Endothelial cell of umbilical vein (primary cell): ENCODE results near the gene DGKH. TPM values are rescaled to one million over a fixed set of nuclear protein-coding genes. Genes with fewer than 3 reads are reported as not detected.

Experiments used
- BruUV-seq: library from RNA; stranded (reverse); fragments of 400-500 nt; replicated peaks from 2 replicates; lab custom pipeline; 2021; lab: Mats Ljungman, UMichigan
- CTCF ChIA-PET: fragments of 300-600, 350-600 bp; sonication (Branson Sonifier 250); formaldehyde crosslinking; loops from one replicate; lab custom pipeline; 2021; ENCODE audit warnings: antibody characterized with exemption, inconsistent platforms; lab: Charles Lee
- POLR2A ChIA-PET: fragments of 300-600, 350-600 bp; sonication (Branson Sonifier 250); formaldehyde crosslinking; loops from one replicate; lab custom pipeline; 2021; ENCODE audit warnings: antibody characterized with exemption, inconsistent platforms; lab: Charles Lee
- DNase-seq: peaks from one replicate; pipeline ENCODE4 v3.0.0-alpha.2; 2011; ENCODE audit warnings: low read depth, low spot score
- FAIRE-seq: peaks from 2 replicates; lab custom pipeline; 2011; peaks lifted over from hg19 to GRCh38; lab: Jason Lieb, UNC
- H2AFZ ChIP-seq: 2 replicates; pipeline ENCODE4 v1.6.0; 2012; ENCODE audit warnings: low read depth, low read length, control low read depth, inconsistent platforms
- H3K27ac ChIP-seq: 2 replicates; pipeline ENCODE4 v1.5.1; 2011; ENCODE audit warnings: low read depth, mild to moderate bottlenecking, control low read depth, low read length, moderate library complexity; ENCODE audit not compliant: insufficient read depth
- H3K27me3 ChIP-seq, 2 experiments: 2 replicates each; pipeline versions ENCODE4 v1.6.0 to v1.6.1; 2011; ENCODE audit warnings: low read length in 2 of 2, mixed read lengths in 1 of 2; ENCODE audit not compliant: control insufficient read depth in 2 of 2, insufficient read depth in 2 of 2
- H3K36me3 ChIP-seq, 2 experiments: 2 replicates in 1 of 2; 3 replicates in 1 of 2; pipeline ENCODE4 v1.5.1; 2011; ENCODE audit warnings: low read length in 2 of 2, mild to moderate bottlenecking in 1 of 2, moderate library complexity in 1 of 2; ENCODE audit not compliant: control insufficient read depth in 2 of 2, insufficient read depth in 2 of 2; ENCODE audit errors: extremely low read depth in 1 of 2
- H3K4me1 ChIP-seq: 3 replicates; pipeline ENCODE4 v1.5.1; 2011; ENCODE audit warnings: mild to moderate bottlenecking, low read length; ENCODE audit not compliant: control insufficient read depth, insufficient read depth; ENCODE audit errors: extremely low read depth
- H3K4me2 ChIP-seq: 2 replicates; pipeline ENCODE4 v1.6.1; 2011; ENCODE audit warnings: low read length, control low read depth, mixed read lengths; ENCODE audit not compliant: insufficient read depth
- H3K4me3 ChIP-seq, 3 experiments: fragments of 200-600 bp in 1 of 3; sonication (generic), shearing (Covaris generic) in 1 of 3; replicated peaks in 1 of 3; 2 replicates each; pipeline ENCODE4 v1.5.1; 2011 to 2016; ENCODE audit warnings: control low read depth in 3 of 3, low read length in 3 of 3, mild to moderate bottlenecking in 2 of 3, inconsistent platforms in 1 of 3, low read depth in 1 of 3, moderate library complexity in 1 of 3; ENCODE audit not compliant: insufficient read depth in 1 of 3
- H3K79me2 ChIP-seq: 2 replicates; pipeline ENCODE4 v1.6.0; 2012; ENCODE audit warnings: low read length, inconsistent platforms; ENCODE audit not compliant: control insufficient read depth, insufficient read depth
- H3K9ac ChIP-seq: replicated peaks from 2 replicates; pipeline ENCODE3; 2011; ENCODE audit warnings: low read length, control low read depth; ENCODE audit not compliant: insufficient read depth; ENCODE audit errors: extremely low read depth
- H3K9me1 ChIP-seq: replicated peaks from 3 replicates; pipeline ENCODE4 v1.6.0; 2011; ENCODE audit warnings: mild to moderate bottlenecking, low read length; ENCODE audit not compliant: control insufficient read depth, insufficient read depth; ENCODE audit errors: extremely low read depth
- H3K9me3 ChIP-seq: replicated peaks from 2 replicates; pipeline ENCODE4 v1.5.1; 2012; ENCODE audit warnings: low read length, inconsistent platforms; ENCODE audit not compliant: control insufficient read depth, insufficient read depth
- H4K20me1 ChIP-seq: replicated peaks from 2 replicates; pipeline ENCODE3; 2011; ENCODE audit warnings: mild to moderate bottlenecking, low read length; ENCODE audit not compliant: control insufficient read depth, insufficient read depth; ENCODE audit errors: extremely low read depth
- CTCF ChIP-seq, 2 donors: IDR thresholded peaks; 1 replicate in 1 of 2; 2 replicates in 1 of 2; pipeline ENCODE4 v1.5.1; 2011; ENCODE audit warnings: low read length in 2 of 2, mild to moderate bottlenecking in 2 of 2, moderate library complexity in 2 of 2, control low read depth in 1 of 2, inconsistent platforms in 1 of 2, low read depth in 1 of 2; ENCODE audit not compliant: insufficient read depth in 1 of 2; ENCODE audit errors: extremely low read depth in 1 of 2
- EZH2 ChIP-seq: IDR thresholded peaks from 2 replicates; pipeline ENCODE4 v1.6.1; 2012; ENCODE audit warnings: borderline replicate concordance, low read depth, mild to moderate bottlenecking, moderate library complexity, low read length, inconsistent platforms; ENCODE audit not compliant: severe bottlenecking
- FOS ChIP-seq: IDR thresholded peaks from 2 replicates; pipeline ENCODE4 v1.6.1; 2011; ENCODE audit warnings: mild to moderate bottlenecking, low read length, moderate library complexity, borderline replicate concordance; ENCODE audit not compliant: insufficient read depth
- GATA2 ChIP-seq: IDR thresholded peaks from 2 replicates; pipeline ENCODE4 v1.7.0; 2011; ENCODE audit warnings: low read depth, mild to moderate bottlenecking, moderate library complexity, mixed read lengths, low read length; ENCODE audit not compliant: insufficient read length, insufficient read depth
- JUN ChIP-seq: IDR thresholded peaks from 2 replicates; pipeline ENCODE4 v1.6.1; 2011; ENCODE audit warnings: borderline replicate concordance, low read depth; ENCODE audit not compliant: insufficient read length, insufficient read depth
- MAX ChIP-seq: IDR thresholded peaks from 2 replicates; pipeline ENCODE4 v1.6.1; 2011; ENCODE audit not compliant: insufficient read depth, insufficient read length
- MYC ChIP-seq: IDR thresholded peaks from one replicate; pipeline ENCODE4 v1.6.1; 2011; ENCODE audit warnings: mild to moderate bottlenecking, low read depth, low read length
- POLR2A ChIP-seq: IDR thresholded peaks from 2 replicates; pipeline ENCODE4 v1.6.1; 2012; ENCODE audit warnings: low read depth, mild to moderate bottlenecking, control low read depth, low read length
- POLR2AphosphoS5 ChIP-seq: IDR thresholded peaks from 2 replicates; pipeline ENCODE4 v1.6.1; 2012; ENCODE audit warnings: low read depth, mild to moderate bottlenecking, control low read depth, low read length, moderate library complexity; ENCODE audit not compliant: insufficient read depth
- dilution Hi-C: fragments of 300-500 bp; cut with MboI; formaldehyde crosslinking; loops from one replicate; pipeline ENCODE4 v1.15.0; 2019; ENCODE audit warnings: low sequenced_read_pairs; ENCODE audit not compliant: extremely low pct_ligation_motif_present
- intact Hi-C: fragments of 100-400 bp; cut with micrococcal nuclease; formaldehyde crosslinking; loops from one replicate; pipeline ENCODE4 v1.10.0; 2022
- polyA plus RNA-seq, 4 experiments: library from polyadenylated mRNA; depleted of rRNA in 3 of 4; stranded (reverse) in 3 of 4; unstranded in 1 of 4; fragments of >200 nt; gene quantifications; 2 replicates each; pipeline versions ENCODE4 v1.2.1 to v1.2.3, GENCODE V29; 2011 to 2012; ENCODE audit warnings: missing spikeins in 1 of 4
- total RNA-seq: library from RNA; stranded (reverse); gene quantifications from 2 replicates; pipeline ENCODE4 v1.2.3, GENCODE V29; 2021

The DGKH gene
- total and polyA plus RNA-seq, 2 donors (not counting 3 experiments of a cell fraction or from before 2014, with no cell fraction given): 4.1 to 30.1 TPM

GRCh38 chr13:42046448-42046847 is 2.0 kb upstream of the DGKH start:
- H3K4me2 ChIP-seq: no peak overlapping the region
- H3K36me3 ChIP-seq: no peaks in the 10 kb centered on the region
- peaks cover 18% of the 10 kb centered on the region for H3K4me1 ChIP-seq
- TF ChIP-seq FOS (no peak), MAX (no peak), POLR2AphosphoS5 (no peak), POLR2A (no peak), MYC (no peak), EZH2 (no peak), JUN (no peak), GATA2 (no peak), CTCF (IDR thresholded peaks at IDR 0.05; ENCODE audit: extremely low read depth in 1 of 2, insufficient read depth in 1 of 2, low read depth in 1 of 2, low read length in 2 of 2) (no peak)
- ChIA-PET CTCF (interaction anchor here (1.1 to 3.7 kb wide), 4 partner anchors 25 to 393 kb away, joined by 3 to 25 read pairs (median 3); no protein-coding TSS in a partner anchor), POLR2A (no interaction called here)
- peaks cover 4% of the 10 kb centered on the region for H4K20me1 ChIP-seq
- H3K79me2 ChIP-seq: peaks cover 45% of the 10 kb centered on the region
- no peak overlapping the region for H3K27ac ChIP-seq
- dilution Hi-C loops: no loop called here
- FAIRE-seq: no peak
- no TSS peak for BruUV-seq
- intact Hi-C loops: loop anchor here (2.0 to 10.0 kb wide), 4 partner anchors 226 to 696 kb away; partner anchors contain the start of genes AKAP11 and RGCC
- H3K9me3 ChIP-seq: no peaks in the 10 kb centered on the region
- no peak overlapping the region for H3K9ac ChIP-seq
- H3K27me3 ChIP-seq: no peaks in the 10 kb centered on the region
- no peak for DNase-seq
- no peaks in the 10 kb centered on the region for H3K9me1 ChIP-seq
- no peak overlapping the region for H3K4me3 ChIP-seq
- no peak overlapping the region for H2AFZ ChIP-seq
